ENCODE measurements around the gene PSMG3. TPM values are rescaled to one million over a fixed set of nuclear protein-coding genes. Genes with fewer than 3 reads are reported as not detected.
A peak's percentile ranks its signal among the peaks of the same experiment; 100 is the strongest.

The PSMG3 gene, protein sequence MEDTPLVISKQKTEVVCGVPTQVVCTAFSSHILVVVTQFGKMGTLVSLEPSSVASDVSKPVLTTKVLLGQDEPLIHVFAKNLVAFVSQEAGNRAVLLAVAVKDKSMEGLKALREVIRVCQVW
- 179 TPM for polyA plus RNA-seq (2012; ENCODE audit: insufficient read depth, insufficient read length, low read depth)

DNA sequence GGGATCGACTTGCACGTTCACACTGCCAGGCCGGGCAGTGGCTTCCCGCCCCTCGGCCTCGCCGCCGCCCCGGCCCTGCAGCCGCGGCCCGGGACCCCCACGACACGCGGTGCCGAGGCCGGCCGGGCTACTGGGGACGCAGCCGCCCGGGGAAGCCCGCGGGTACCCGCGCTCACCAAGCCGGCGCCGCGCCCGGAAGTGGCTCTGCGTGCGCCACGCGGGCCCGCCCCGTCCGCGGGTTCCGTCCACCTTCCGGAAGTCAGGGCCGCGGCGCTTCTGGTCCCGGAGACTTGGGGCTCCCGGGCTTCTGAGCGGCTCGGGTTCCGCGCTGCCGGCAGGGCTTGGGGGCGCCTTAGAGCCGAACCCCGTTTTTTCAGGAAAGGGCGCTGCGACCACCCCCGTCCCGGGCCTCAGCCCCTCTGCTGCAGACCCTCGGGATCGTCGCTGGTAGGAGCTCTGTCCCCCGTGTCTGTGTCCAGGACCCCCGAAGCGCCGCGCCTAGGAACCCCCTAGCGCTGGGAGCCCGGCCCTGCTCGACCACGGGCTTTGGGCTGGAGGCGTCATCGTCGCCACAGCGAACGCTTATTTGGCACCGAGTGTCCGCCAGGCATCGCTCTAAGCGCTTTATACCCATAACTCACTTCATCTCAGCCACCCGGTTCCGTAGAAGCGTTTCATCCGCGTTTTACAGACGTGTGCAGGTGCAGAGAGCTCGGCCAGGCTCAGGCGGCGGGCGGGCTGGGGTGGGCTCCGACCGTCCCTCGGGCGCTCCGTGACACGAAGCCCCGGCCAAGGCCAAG, at the start of gene PSMG3:
Gene PSMG3, minus strand, starts transcription at position 200 of the 800 bp plus-strand sequence. CDS start 693 bp downstream, outside the sequence.
- Histone ChIP-seq H3K9me3 (no peaks in the 10 kb centered on the region), H3K36me3 (peaks cover 11% of the 10 kb centered on the region), H3K27me3 (no peaks in the 10 kb centered on the region), H3K4me1 (peaks cover 10% of the 10 kb centered on the region), H3K4me3 (ENCODE audit: low read depth, low read length) (peak within 1 kb of the TSS; percentile 91)
- TF ChIP-seq, protein P1, sequence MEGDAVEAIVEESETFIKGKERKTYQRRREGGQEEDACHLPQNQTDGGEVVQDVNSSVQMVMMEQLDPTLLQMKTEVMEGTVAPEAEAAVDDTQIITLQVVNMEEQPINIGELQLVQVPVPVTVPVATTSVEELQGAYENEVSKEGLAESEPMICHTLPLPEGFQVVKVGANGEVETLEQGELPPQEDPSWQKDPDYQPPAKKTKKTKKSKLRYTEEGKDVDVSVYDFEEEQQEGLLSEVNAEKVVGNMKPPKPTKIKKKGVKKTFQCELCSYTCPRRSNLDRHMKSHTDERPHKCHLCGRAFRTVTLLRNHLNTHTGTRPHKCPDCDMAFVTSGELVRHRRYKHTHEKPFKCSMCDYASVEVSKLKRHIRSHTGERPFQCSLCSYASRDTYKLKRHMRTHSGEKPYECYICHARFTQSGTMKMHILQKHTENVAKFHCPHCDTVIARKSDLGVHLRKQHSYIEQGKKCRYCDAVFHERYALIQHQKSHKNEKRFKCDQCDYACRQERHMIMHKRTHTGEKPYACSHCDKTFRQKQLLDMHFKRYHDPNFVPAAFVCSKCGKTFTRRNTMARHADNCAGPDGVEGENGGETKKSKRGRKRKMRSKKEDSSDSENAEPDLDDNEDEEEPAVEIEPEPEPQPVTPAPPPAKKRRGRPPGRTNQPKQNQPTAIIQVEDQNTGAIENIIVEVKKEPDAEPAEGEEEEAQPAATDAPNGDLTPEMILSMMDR (IDR thresholded peaks at IDR 0.05; ENCODE audit: low read depth, low read length): no peak; the same call in 1 of the 2 replicates
- DNase-seq: peak; percentile 94

DNA sequence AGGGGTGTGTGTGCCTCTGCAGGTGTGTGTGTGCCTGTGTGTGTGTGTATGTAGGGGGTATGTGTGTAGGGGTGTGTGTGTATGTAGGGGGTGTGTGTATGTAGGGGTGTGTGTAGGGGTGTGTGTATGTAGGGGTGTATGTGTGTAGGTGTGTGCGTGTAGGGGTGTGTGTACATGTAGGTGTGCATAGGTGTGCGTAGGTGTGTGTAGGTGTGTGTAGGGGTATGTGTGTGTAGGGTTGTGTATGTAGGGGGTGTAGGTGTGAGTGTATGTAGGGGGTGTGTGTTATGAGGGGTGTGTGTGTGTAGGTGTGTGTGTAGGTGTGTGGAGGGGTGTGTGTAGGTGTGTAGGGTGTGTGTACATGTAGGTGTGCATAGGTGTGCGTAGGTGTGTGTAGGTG, 48.6 kb upstream of the PSMG3 start:
- TF ChIP-seq, protein P1 (IDR thresholded peaks at IDR 0.05; ENCODE audit: low read depth, low read length): no peak
- Histone ChIP-seq H3K27me3 (no peaks in the 10 kb centered on the region), H3K4me1 (no peaks in the 10 kb centered on the region), H3K9me3 (no peaks in the 10 kb centered on the region; the same call in 1 of the 2 replicates), H3K4me3 (ENCODE audit: low read depth, low read length) (no peak overlapping the region), H3K36me3 (no peaks in the 10 kb centered on the region)
- no peak for DNase-seq

DNA sequence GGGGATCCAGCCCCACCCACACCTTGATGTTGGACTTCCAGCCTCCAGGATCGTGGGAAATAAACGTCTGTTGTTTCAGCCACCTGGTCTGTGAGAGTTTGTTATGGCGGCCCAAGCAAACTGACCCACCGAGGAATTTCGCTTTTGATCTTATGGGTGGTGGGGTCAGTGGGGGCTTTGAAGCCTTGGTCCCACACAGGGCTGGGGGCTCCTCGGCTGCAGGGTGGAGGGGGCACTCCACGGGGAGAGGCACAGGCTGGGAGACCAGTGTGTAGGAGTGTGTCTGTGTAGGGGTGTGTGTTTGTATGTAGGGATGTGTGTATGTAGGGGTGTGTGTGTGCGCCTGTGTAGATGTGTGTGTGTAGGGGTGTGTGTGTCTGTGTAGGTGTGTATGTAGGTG, 48.1 kb upstream of the PSMG3 start:
- no peaks in the 10 kb centered on the region for H3K27me3 ChIP-seq
- no peaks in the 10 kb centered on the region for H3K36me3 ChIP-seq
- H3K9me3 ChIP-seq: no peaks in the 10 kb centered on the region; the same call in 1 of the 2 replicates
- DNase-seq: no peak
- no peak overlapping the region for H3K4me3 ChIP-seq (ENCODE audit: low read depth, low read length)
- TF ChIP-seq, protein P1 (IDR thresholded peaks at IDR 0.05; ENCODE audit: low read depth, low read length): no peak
- no peaks in the 10 kb centered on the region for H3K4me1 ChIP-seq

DNA sequence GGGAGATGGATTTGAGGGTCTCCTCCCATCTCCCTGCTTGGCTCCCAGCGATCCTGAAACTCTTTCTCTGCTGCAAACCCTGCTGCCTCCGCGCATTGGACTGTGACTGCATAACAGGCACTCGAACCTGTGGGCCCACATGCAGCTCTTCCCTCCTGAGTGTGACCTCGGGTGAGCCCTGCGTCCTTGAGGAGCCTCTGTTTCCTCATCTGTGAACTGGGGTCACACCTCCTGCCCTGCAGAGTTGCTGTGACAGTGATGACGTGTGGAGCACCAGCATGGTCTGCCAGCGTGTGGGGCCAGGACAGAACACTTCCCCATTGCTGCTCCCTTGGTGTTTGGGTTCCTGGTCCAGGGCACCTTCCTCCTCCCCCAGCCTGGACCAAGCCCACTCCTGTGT, 46.9 kb upstream of the PSMG3 start:
- Histone ChIP-seq H3K27me3 (no peaks in the 10 kb centered on the region), H3K4me3 (ENCODE audit: low read depth, low read length) (no peak overlapping the region), H3K4me1 (no peaks in the 10 kb centered on the region), H3K9me3 (no peaks in the 10 kb centered on the region; the same call in 1 of the 2 replicates), H3K36me3 (no peaks in the 10 kb centered on the region)
- TF ChIP-seq, protein P1 (IDR thresholded peaks at IDR 0.05; ENCODE audit: low read depth, low read length): no peak
- DNase-seq: no peak

DNA sequence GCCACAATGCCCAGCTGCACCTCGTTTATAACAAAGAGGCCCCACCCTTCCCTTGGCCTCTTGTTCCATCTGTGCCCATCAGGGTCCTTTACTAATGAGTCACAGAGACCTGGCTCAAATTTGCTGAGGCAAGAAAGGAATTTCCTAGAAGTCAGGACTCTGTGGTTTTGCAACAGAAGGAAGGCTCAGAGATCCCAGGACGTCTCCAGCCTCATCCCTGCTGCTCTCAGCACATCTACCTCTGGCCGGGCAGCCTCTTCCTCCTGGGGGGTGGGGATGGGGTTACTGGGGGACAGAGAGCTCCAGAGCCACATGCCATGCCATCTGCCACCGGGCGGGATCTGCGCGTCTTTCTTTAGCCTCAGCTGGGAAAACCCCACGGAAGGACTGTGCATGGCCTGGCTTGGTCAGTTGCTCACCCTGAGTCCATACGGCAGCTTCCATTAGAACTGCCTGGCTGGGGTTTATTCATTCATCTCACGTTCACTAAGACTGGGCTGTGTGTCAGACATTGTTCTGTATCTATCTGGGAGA, 41.9 kb upstream of the PSMG3 start:
- DNase-seq: no peak
- Histone ChIP-seq H3K4me1 (no peaks in the 10 kb centered on the region), H3K9me3 (no peaks in the 10 kb centered on the region), H3K4me3 (ENCODE audit: low read depth, low read length) (no peak overlapping the region), H3K36me3 (no peaks in the 10 kb centered on the region), H3K27me3 (no peaks in the 10 kb centered on the region)
- TF ChIP-seq, protein P1 (IDR thresholded peaks at IDR 0.05; ENCODE audit: low read depth, low read length): no peak

Measured in BE2C (cell line).